Lower lobe of right lung (tissue), 2 donors: ENCODE measurements around the gene ZNF500. TPM values are rescaled to one million over a fixed set of nuclear protein-coding genes. Genes with fewer than 3 reads are reported as not detected.

Source experiments
- ATAC-seq, 2 donors: fragments of 200-7000 bp; cut with Tn5 transposase; one replicate each; pipeline ENCODE4 v1.9.1; 2020 to 2022; ENCODE audit warnings: mild to moderate bottlenecking in 2 of 2, moderate library complexity in 2 of 2
- DNase-seq: peaks from one replicate; pipeline ENCODE4 v3.0.0-alpha.2; 2020
- H3K27ac ChIP-seq: fragments of 200-600 bp; one replicate; pipeline ENCODE4 v1.8.0; 2022
- H3K27me3 ChIP-seq: fragments of 200-600 bp; one replicate; pipeline ENCODE4 v1.8.0; 2022; ENCODE audit warnings: low read depth
- H3K36me3 ChIP-seq: fragments of 200-600 bp; one replicate; pipeline ENCODE4 v1.8.0; 2022; ENCODE audit warnings: mild to moderate bottlenecking
- H3K4me1 ChIP-seq: fragments of 200-600 bp; one replicate; pipeline ENCODE4 v1.8.0; 2022
- H3K4me3 ChIP-seq: fragments of 200-600 bp; one replicate; pipeline ENCODE4 v1.8.0; 2022; ENCODE audit warnings: mild to moderate bottlenecking
- H3K9me3 ChIP-seq: fragments of 200-600 bp; one replicate; pipeline ENCODE4 v1.8.0; 2022
- CTCF ChIP-seq: fragments of 200-600 bp; IDR thresholded peaks from one replicate; pipeline ENCODE4 v1.8.0; 2022; ENCODE audit warnings: antibody characterized with exemption, mild to moderate bottlenecking
- intact Hi-C: fragments of 100-400 bp; cut with DNase I; formaldehyde crosslinking; loops from one replicate; pipeline ENCODE4 v1.11.0; 2022
- total RNA-seq: library from RNA; stranded (reverse); fragmentation: NEBNext Ultra II Directional; extraction: Animal tissue kit (Norgen Biotek cat#: 25700); gene quantifications from one replicate; pipeline ENCODE4 v1.2.1, GENCODE V29; 2021
- donor health status: DM: no; HTN: yes; CAD: no; lungs with severe emphysema.

The ZNF500 gene
- total RNA-seq, 1 donor from 2014 or later: 13.4 TPM

- Histone ChIP-seq H3K27me3 (no peaks in the 10 kb centered on the region), H3K4me3 (peak within 1 kb of the TSS; percentile 41), H3K9me3 (no peaks in the 10 kb centered on the region), H3K27ac (peak within 1 kb of the TSS; percentile 31), H3K4me1 (peaks cover 4% of the 10 kb centered on the region), H3K36me3 (peaks cover 14% of the 10 kb centered on the region)
- ATAC-seq (peak; percentile 82), DNase-seq (peak; percentile 81)
- TF ChIP-seq CTCF: no peak
- intact Hi-C loops: no loop called here
These were observed 28.3 kb upstream of the ZNF500 start, which contains the start of gene SMIM22 for GRCh38 chr16:4795181-4795827. TSS of gene SMIM22 (plus strand) at chr16:4795369. CDS start at chr16:4795735, 366 bp downstream.

- no peak for TF ChIP-seq CTCF
- DNase-seq: no peak
- H3K27me3 ChIP-seq: no peaks in the 10 kb centered on the region
- H3K9me3 ChIP-seq: no peaks in the 10 kb centered on the region
- H3K27ac ChIP-seq: no peak overlapping the region
- H3K36me3 ChIP-seq: peaks cover 9% of the 10 kb centered on the region
- no peak overlapping the region for H3K4me3 ChIP-seq
- ATAC-seq: no peak
- intact Hi-C loops: no loop called here
- H3K4me1 ChIP-seq: no peaks in the 10 kb centered on the region
These were observed 26.1 kb upstream of the ZNF500 start for GRCh38 chr16:4792951-4793513.

- ATAC-seq: no peak
- Histone ChIP-seq H3K4me3 (no peak overlapping the region), H3K27me3 (no peaks in the 10 kb centered on the region), H3K4me1 (no peaks in the 10 kb centered on the region), H3K27ac (no peak overlapping the region), H3K36me3 (no peaks in the 10 kb centered on the region), H3K9me3 (no peaks in the 10 kb centered on the region)
- TF ChIP-seq CTCF: no peak
- no peak for DNase-seq
- intact Hi-C loops: no loop called here
These were observed 23.9 kb upstream of the ZNF500 start for GRCh38 chr16:4790871-4791270.

- Histone ChIP-seq H3K9me3 (no peaks in the 10 kb centered on the region), H3K4me1 (no peaks in the 10 kb centered on the region), H3K4me3 (no peak overlapping the region), H3K27ac (no peak overlapping the region), H3K27me3 (no peaks in the 10 kb centered on the region), H3K36me3 (no peaks in the 10 kb centered on the region)
- no peak for TF ChIP-seq CTCF
- DNase-seq: no peak
- no peak for ATAC-seq
- intact Hi-C loops: no loop called here
These were observed 23.3 kb upstream of the ZNF500 start for GRCh38 chr16:4790261-4790660.

DNA sequence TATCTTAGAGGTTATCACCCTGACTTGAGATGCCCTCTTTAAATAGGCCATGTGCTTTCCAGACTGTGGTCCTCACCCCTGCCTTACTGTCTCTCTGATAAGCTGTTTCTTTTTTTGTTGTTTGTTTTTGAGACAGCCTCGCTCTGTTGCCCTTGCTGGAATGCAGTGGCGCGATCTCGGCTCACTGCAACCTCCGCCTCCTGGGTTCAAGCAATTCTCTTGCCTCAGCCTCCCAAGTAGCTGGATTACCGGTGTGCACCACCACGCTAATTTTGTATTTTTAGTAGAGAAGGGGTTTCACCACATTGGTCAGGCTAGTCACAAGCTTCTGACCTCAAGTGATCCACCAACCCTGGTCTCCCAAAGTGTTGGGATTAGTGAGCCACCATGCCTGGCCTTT lies 21.9 kb upstream of the ZNF500 start:
- TF ChIP-seq CTCF: no peak
- no peaks in the 10 kb centered on the region for H3K27me3 ChIP-seq

More for the DNA sequence above, 21.9 kb upstream of the ZNF500 start:
- no peak for ATAC-seq
- no peak for DNase-seq
- Histone ChIP-seq H3K4me1 (no peaks in the 10 kb centered on the region), H3K36me3 (no peaks in the 10 kb centered on the region), H3K27ac (no peak overlapping the region), H3K9me3 (no peaks in the 10 kb centered on the region), H3K4me3 (no peak overlapping the region)
- intact Hi-C loops: no loop called here
